GM23248 (cell line): ENCODE measurements around the gene SORT1.

ENCODE experiments used
- EZH2 ChIP-seq: fragments of 200-600 bp; sonication (generic); IDR thresholded peaks from 2 replicates; pipeline ENCODE4 v1.6.1; 2018; ENCODE audit warnings: antibody characterized with exemption, mild to moderate bottlenecking; ENCODE audit not compliant: insufficient read depth, poor library complexity, severe bottlenecking
- EZH2phosphoT487 ChIP-seq: fragments of 200-600 bp; sonication (generic); IDR thresholded peaks from 2 replicates; pipeline ENCODE4 v1.6.1; 2018; ENCODE audit warnings: antibody characterized with exemption, moderate library complexity, mild to moderate bottlenecking, low read depth; ENCODE audit not compliant: insufficient read depth

DNA sequence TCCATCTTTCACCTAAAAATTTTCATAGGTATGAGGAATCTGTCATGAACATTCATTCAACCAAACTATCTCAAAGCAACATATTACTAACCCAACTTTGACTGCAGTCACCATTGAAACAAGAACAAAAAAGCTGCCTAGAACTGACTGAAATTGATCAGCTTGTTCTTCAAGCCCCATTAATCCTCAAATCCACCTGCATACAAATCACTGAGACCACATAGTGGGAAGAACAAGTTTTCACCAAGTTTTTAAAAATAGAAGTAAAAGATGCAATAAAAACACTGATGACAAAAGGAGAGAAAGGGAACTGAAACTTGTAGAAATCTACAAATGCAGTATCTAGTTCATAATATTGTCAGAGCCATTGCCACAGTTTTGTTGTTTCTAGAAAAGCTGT is 6.1 kb downstream of the SORT1 start:
- TF ChIP-seq EZH2phosphoT487: no peak
- no peak for TF ChIP-seq EZH2
